NB4 (cell line): ENCODE measurements around the gene KRTAP12-3.

Experiments
- POLR2A ChIP-seq: IDR thresholded peaks from 2 replicates; pipeline ENCODE4 v1.6.1; 2011; ENCODE audit warnings: mild to moderate bottlenecking; ENCODE audit not compliant: insufficient read length; ENCODE audit errors: extremely low read depth
- TF ChIP-seq, protein P1 (sequence below): IDR thresholded peaks from one replicate; pipeline ENCODE4 v1.5.1; 2012; ENCODE audit warnings: low read depth, low read length

DNA sequence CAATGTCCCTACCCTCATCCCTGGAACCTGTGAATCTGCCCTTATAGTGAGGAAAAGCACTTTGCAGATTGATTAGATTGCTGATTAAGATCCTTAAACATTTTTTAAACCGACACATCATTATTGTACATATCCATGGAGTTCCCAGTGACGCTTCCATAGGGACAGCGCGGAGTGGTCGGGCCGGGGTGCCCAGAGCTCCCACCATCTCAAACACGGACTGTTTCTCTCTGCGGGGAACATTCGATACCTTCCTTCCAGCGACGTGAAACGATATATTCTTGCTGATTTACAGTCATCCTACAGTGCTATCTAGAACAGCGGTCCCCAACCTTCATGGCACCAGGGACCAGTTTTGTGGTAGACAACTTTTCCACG lies 43.3 kb downstream of the KRTAP12-3 start:
- TF ChIP-seq, protein P1, sequence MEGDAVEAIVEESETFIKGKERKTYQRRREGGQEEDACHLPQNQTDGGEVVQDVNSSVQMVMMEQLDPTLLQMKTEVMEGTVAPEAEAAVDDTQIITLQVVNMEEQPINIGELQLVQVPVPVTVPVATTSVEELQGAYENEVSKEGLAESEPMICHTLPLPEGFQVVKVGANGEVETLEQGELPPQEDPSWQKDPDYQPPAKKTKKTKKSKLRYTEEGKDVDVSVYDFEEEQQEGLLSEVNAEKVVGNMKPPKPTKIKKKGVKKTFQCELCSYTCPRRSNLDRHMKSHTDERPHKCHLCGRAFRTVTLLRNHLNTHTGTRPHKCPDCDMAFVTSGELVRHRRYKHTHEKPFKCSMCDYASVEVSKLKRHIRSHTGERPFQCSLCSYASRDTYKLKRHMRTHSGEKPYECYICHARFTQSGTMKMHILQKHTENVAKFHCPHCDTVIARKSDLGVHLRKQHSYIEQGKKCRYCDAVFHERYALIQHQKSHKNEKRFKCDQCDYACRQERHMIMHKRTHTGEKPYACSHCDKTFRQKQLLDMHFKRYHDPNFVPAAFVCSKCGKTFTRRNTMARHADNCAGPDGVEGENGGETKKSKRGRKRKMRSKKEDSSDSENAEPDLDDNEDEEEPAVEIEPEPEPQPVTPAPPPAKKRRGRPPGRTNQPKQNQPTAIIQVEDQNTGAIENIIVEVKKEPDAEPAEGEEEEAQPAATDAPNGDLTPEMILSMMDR: no peak
- no peak for TF ChIP-seq POLR2A
